Hippocampal formation (tissue), 2 donors: ENCODE measurements around the gene KLK11.

ENCODE experiments used
- DNase-seq, 2 donors: peaks; one replicate each; lab custom pipeline; 2025; lab: John Stamatoyannopoulos, UW

KLK11 gene

GRCh38 chr19:51026554-51026831, at the start of gene KLK11:
Gene KLK11, minus strand, starts transcription at chr19:51026616. Its CDS starts 985 bp downstream, at chr19:51025631.
- DNase-seq, result no peak

GRCh38 chr19:51075998-51076397, 49.6 kb upstream of the KLK11 start:
- DNase-seq, result no peak

GRCh38 chr19:51071095-51071405, 44.6 kb upstream of the KLK11 start:
- no peak for DNase-seq

- DNase-seq, result no peak
Observed at GRCh38 chr19:51070334-51071094, 44.1 kb upstream of the KLK11 start.

- no peak for DNase-seq
Observed at GRCh38 chr19:51066393-51067186, 40.2 kb upstream of the KLK11 start.

- no peak for DNase-seq
Observed at GRCh38 chr19:51065221-51065960, 39.0 kb upstream of the KLK11 start.

GRCh38 chr19:51064534-51065220, 38.3 kb upstream of the KLK11 start, which contains the start of gene KLK13:
Gene KLK13, minus strand, starts transcription at chr19:51065092. Its CDS starts 25 bp downstream, at chr19:51065067.
- no peak for DNase-seq

- no peak for DNase-seq
Observed at GRCh38 chr19:51063664-51064063, 37.2 kb upstream of the KLK11 start.

- no peak for DNase-seq
Observed at GRCh38 chr19:51060973-51061372, 34.6 kb upstream of the KLK11 start.

GRCh38 chr19:51060336-51060735, 33.9 kb upstream of the KLK11 start:
- DNase-seq, result no peak

- no peak for DNase-seq
Observed at GRCh38 chr19:51059715-51060114, 33.3 kb upstream of the KLK11 start.

- no peak for DNase-seq
Observed at GRCh38 chr19:51055866-51056265, 29.4 kb upstream of the KLK11 start.

GRCh38 chr19:51047031-51047335, 20.6 kb upstream of the KLK11 start:
- no peak for DNase-seq

- no peak for DNase-seq
Observed at GRCh38 chr19:51044327-51044726, 17.9 kb upstream of the KLK11 start.

GRCh38 chr19:51043497-51043896, 17.1 kb upstream of the KLK11 start:
- no peak for DNase-seq

- no peak for DNase-seq
Observed at GRCh38 chr19:51040151-51040550, 13.7 kb upstream of the KLK11 start.

GRCh38 chr19:51036519-51036918, 10.1 kb upstream of the KLK11 start:
- DNase-seq, result no peak

- no peak for DNase-seq
Observed at GRCh38 chr19:51034704-51035103, 8.3 kb upstream of the KLK11 start, which contains the start of gene KLK12. Gene KLK12, minus strand, starts transcription at chr19:51035002. Its CDS starts 381 bp downstream, at chr19:51034621.

GRCh38 chr19:51031880-51032225, 5.4 kb upstream of the KLK11 start:
- no peak for DNase-seq

GRCh38 chr19:51031220-51031879, 4.9 kb upstream of the KLK11 start:
- no peak for DNase-seq

GRCh38 chr19:51030631-51031030, 4.2 kb upstream of the KLK11 start:
- no peak for DNase-seq

GRCh38 chr19:51029718-51030117, 3.3 kb upstream of the KLK11 start:
- DNase-seq, result no peak
